ENCODE measurements around the gene MOBP. TPM values are rescaled to one million over a fixed set of nuclear protein-coding genes. Genes with fewer than 3 reads are reported as not detected.

The MOBP gene
- total RNA-seq, 1 experiment from 2014 or later = not detected

GRCh38 chr3:39550354-39551051 is 83.0 kb downstream of the MOBP start:
- DNase-seq (ENCODE audit: low read depth, low spot score) = no peak
- RAD21 ChIA-PET (ENCODE audit: low non-redundant PET in 1 of 2, low total read pairs in 2 of 2, uncharacterized antibody in 2 of 2, unreplicated experiment in 2 of 2) = no interaction called here
- Histone ChIP-seq H3K4me2 (ENCODE audit: low read length) (no peak overlapping the region), H3K9ac (ENCODE audit: low read length) (no peak overlapping the region), H2AFZ (ENCODE audit: low read depth, low read length, poor library complexity, severe bottlenecking) (no peak overlapping the region), H3K9me3 (ENCODE audit: control insufficient read depth in 1 of 2, insufficient read depth in 1 of 2, low read depth in 1 of 2, low read length in 2 of 2) (no peaks in the 10 kb centered on the region), H3K4me1 (ENCODE audit: control insufficient read depth in 1 of 2, insufficient read depth in 2 of 2, low read length in 2 of 2) (no peaks in the 10 kb centered on the region), H3K27ac (ENCODE audit: low read depth, low read length) (no peak overlapping the region), H3K4me3 (replicated peaks in 1 of 2; ENCODE audit: low read depth in 1 of 2, low read length in 2 of 2) (no peak overlapping the region), H3K79me2 (ENCODE audit: insufficient read depth, low read length) (no peaks in the 10 kb centered on the region), H3K9me2 (ENCODE audit: insufficient read depth) (no peaks in the 10 kb centered on the region), H4K20me1 (ENCODE audit: insufficient read depth) (no peaks in the 10 kb centered on the region), H3K27me3 (ENCODE audit: insufficient read depth, low read length) (peaks cover 31% of the 10 kb centered on the region; the same call in 1 of the 2 replicates), H3K36me3 (ENCODE audit: control insufficient read depth in 1 of 2, insufficient read depth in 2 of 2, low read length in 2 of 2) (no peaks in the 10 kb centered on the region)
- CTCF ChIA-PET = interaction anchor here (1.0 kb wide), 1 partner anchor 9 kb away, joined by 4 read pairs; no protein-coding TSS in a partner anchor
- BruUV-seq (replicated peaks) = no TSS peak
- POLR2A ChIA-PET = no interaction called here
- ATAC-seq = no peak
- intact Hi-C loops (cut with micrococcal nuclease) = no loop called here
- TF ChIP-seq ATF3 (IDR thresholded peaks at IDR 0.05) (no peak), MAX (IDR thresholded peaks at IDR 0.05) (no peak), CTCF (IDR thresholded peaks at IDR 0.05 in 2 of 3, conservative IDR thresholded peaks at IDR 0.05 in 1 of 3; ENCODE audit: borderline replicate concordance in 1 of 3, insufficient read depth in 1 of 3, low read depth in 2 of 3, low read length in 2 of 3) (no peak)
- TF ChIP-seq, protein P1, sequence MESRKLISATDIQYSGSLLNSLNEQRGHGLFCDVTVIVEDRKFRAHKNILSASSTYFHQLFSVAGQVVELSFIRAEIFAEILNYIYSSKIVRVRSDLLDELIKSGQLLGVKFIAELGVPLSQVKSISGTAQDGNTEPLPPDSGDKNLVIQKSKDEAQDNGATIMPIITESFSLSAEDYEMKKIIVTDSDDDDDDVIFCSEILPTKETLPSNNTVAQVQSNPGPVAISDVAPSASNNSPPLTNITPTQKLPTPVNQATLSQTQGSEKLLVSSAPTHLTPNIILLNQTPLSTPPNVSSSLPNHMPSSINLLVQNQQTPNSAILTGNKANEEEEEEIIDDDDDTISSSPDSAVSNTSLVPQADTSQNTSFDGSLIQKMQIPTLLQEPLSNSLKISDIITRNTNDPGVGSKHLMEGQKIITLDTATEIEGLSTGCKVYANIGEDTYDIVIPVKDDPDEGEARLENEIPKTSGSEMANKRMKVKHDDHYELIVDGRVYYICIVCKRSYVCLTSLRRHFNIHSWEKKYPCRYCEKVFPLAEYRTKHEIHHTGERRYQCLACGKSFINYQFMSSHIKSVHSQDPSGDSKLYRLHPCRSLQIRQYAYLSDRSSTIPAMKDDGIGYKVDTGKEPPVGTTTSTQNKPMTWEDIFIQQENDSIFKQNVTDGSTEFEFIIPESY (IDR thresholded peaks at IDR 0.05; ENCODE audit: extremely low read depth, insufficient replicate concordance, low read length) = no peak

Other genes with a start within 250 kb of the MOBP start
- 0.10 TPM for gene CX3CR1, start 187.6 kb upstream of the MOBP start, total RNA-seq (2021; ENCODE audit: unreplicated experiment)
- not detected for gene CCR8, start 138.0 kb upstream of the MOBP start, total RNA-seq (2021; ENCODE audit: unreplicated experiment)
- 26.7 TPM for gene SLC25A38, start 84.3 kb upstream of the MOBP start, total RNA-seq (2021; ENCODE audit: unreplicated experiment)
- gene RPSA, start 61.0 kb upstream of the MOBP start, total RNA-seq (2021; ENCODE audit: unreplicated experiment) = 2,486 TPM